GM12801 (cell line): ENCODE results near the gene SRL.

Experiments
- TF ChIP-seq, protein P1 (sequence below): IDR thresholded peaks from one replicate; pipeline ENCODE4 v1.5.1; 2011; ENCODE audit warnings: control low read depth; ENCODE audit not compliant: insufficient read length; ENCODE audit errors: extremely low read depth

Gene SRL

DNA sequence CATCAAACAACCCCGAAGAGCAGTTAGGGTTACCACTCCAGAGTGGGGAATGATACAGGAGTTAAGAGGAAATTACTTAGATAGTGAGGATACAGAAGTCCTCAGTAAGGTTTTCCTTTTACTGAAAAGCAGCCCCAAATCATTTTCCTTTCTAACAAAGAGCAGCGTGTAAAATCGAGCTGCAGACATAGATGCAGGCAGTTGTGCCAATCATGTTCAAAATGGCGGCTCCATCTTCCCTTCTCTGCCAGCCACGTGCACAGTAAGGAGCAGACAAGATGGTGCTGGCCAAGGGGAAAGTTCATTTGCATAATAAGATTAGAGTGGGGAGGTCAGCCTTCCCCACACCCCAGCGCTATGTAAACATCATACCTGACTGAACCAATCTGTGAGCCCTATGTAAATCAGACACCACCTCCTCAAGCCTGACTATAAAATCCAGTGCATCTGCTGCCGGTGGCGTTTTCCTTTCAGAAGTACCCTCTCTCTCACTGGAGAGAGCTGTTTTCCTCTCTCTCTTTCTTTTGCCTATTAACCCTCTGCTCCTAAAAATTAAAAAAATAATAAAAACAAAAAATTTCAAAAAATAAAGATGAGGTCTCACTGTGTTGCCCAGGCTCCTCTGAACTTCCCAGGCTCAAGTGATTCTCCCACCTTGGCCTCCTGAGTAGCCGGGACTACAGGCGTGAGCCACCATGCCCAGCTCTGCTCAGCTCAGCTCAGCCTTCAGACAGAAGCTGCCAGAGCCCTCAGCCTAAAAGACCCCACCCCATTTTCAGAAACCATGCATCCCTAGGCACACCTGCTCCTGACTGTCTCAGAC, 2.6 kb upstream of the SRL start:
- TF ChIP-seq, protein P1, sequence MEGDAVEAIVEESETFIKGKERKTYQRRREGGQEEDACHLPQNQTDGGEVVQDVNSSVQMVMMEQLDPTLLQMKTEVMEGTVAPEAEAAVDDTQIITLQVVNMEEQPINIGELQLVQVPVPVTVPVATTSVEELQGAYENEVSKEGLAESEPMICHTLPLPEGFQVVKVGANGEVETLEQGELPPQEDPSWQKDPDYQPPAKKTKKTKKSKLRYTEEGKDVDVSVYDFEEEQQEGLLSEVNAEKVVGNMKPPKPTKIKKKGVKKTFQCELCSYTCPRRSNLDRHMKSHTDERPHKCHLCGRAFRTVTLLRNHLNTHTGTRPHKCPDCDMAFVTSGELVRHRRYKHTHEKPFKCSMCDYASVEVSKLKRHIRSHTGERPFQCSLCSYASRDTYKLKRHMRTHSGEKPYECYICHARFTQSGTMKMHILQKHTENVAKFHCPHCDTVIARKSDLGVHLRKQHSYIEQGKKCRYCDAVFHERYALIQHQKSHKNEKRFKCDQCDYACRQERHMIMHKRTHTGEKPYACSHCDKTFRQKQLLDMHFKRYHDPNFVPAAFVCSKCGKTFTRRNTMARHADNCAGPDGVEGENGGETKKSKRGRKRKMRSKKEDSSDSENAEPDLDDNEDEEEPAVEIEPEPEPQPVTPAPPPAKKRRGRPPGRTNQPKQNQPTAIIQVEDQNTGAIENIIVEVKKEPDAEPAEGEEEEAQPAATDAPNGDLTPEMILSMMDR = no peak

DNA sequence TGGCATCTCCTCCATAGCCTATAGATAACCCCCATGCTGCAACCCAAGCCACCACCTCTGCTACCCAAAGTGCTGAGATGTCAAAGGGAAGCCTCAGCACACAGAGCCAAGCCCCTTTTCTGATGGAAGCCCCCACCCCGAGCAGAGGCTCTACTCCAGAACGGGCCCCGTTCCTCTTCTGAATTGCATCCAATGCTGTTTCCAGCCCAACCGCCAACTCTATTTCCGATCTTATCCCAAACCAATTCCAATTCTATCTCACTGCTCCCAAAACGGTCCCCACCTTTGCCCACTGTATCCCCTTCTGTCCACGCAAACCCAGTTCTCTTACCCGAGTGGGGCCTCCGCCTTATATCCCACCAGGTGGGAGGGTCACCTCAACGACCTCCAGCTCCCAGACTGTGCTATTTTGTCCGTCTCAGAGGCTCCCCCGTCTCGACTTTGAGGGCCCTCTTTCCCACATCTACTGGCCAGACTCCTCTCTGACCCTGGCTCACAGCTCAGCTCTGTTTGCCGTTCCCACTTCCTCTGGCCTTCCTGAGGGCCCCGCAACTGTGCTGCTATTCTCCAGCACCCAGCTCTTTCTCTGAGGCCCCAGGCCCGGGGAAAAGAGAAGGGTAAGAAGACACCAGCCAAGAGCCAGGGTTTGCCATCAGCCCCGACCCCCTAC, 487 bp downstream of the SRL start:
- TF ChIP-seq, protein P1 = no peak

DNA sequence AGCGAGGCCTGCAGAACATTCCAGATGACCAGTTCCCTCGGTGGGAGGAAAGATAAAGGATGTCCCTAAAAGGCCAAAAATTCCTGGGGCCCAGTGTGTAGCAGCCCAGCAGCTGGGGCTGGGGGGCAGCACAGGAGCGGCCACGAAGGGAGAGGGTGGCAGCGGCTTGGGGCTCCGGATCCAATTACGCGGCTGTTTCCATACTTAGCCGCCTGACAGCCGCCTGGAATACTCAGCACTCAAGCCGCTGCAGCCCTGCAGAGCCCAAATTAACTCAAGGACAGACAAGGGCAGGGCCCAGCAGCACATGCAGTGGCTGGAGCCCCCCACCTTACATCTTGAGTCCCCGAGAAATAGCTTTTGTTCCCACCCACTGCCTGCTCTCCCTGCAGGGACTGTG, 1.3 kb downstream of the SRL start:
- TF ChIP-seq, protein P1 = no peak

DNA sequence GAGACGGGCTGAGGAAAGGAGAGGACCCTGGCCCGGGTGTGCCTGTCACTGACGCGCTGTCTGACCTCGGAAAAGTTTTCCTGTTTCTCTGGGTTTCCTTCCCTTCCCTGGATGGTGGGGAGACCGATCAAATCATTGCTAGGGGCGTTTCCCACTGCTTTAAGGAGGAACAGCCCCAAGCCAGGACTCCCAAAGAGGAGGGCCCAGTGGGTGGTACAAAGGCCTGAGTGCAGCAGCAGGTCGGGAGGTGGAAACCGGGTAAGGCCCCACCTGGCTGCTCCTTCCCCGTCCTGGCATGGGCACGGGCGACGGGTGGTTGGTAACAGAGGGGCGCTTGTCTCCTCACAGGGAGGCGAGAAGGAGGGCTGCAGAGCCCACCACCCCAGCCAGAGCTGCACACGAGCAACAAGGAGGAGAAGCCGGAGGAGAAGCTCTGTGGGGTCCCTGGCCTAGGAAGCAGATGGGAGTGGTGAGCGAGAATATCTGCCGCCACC, 2.2 kb downstream of the SRL start:
- TF ChIP-seq, protein P1 = no peak

DNA sequence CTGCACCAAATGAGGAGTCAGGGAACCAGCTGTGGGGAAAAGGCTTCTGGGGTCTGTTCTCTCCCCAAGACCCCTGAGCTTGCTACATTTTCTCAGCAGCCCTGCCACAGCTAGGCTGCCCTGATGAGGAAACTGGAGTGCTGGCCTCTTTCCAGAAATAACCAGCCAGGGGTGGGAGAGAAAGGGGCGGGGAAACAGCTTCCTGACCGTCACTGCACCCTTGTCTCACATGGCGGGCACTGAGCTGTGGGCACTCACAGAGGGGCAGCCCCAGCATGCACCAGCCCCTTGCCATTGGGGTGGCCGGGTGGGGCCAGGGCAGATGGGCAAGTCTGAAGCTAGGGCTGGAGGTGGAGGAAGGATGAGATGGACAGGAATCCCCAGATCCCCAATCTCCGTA, 2.9 kb downstream of the SRL start:
- TF ChIP-seq, protein P1 = no peak

DNA sequence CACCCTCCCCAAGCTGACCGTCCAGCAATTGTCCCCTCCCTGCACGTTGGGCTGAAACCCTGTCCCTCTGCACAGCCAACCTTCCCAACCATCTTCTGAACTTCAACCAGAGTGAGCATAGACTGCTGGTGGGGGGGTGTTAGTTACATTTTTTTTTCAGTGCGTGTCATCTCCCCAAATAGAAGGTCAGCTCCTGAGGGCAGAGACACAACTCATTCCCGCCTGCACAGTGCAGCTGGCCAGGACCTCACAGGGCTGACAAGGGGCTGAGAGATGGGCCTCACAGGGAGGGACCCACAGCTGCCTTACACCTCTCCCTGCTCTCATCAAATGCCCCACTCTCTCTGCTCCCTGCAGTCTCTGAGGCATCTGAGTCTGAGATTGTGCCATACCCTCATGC, 8.4 kb downstream of the SRL start:
- TF ChIP-seq, protein P1 = no peak

DNA sequence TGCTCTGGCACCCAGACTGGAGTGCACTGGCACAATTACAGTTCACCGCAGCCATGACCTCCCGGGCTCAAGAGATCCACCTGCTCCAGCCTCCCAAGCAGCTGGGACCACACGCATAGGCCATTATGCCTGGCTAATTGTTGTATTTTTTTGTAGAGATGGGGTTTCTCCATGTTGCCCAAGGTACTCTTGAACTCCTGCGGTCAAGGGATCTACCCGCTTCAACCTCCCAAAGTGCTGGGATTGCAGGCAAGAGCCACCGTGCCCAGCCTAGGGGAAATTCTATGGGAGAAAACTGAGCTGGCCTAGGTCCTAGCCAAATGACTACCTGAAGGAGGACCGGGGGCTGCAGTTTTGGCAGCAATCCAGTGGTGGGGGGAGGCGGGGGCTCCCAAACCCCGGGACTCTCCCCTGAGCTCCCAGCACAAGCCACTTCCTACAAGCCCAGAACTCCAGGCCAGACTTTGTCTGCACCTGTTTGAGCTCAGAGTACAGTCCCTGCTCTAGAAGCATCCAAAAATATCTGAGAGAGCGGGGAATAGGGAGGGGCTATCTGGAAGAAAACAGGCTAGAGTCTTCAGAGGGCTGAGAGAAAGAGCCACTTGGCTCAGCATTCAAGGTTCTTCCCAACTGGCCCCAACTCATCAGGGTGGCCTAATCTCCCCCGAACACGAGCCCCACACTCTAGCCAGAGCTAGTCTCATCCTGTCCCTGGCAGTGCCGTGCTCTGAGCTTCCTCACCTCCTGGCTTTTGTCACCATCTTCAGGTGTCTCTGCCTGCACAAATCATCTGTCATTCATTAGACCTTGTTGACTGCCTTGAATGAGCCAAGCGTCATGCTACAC, 9.1 kb downstream of the SRL start:
- TF ChIP-seq, protein P1 = no peak
